ENCODE data around the gene CLEC4M.
"Not testable (repeated sequence)": the region's sequence is repeated elsewhere in the genome, so short reads cannot be mapped to it uniquely, and the experiment has no call there.

The CLEC4M gene

GRCh38 chr19:7744871-7745650, 18.0 kb upstream of the CLEC4M start:
- no peaks in the 10 kb centered on the region for H3K27me3 ChIP-seq
- no peak for TF ChIP-seq CTCF (IDR thresholded peaks at IDR 0.05)
- H3K4me3 ChIP-seq (ENCODE audit: low read depth in 1 of 2, low read length in 1 of 2) = no peak overlapping the region
- no peaks in the 10 kb centered on the region for H3K4me1 ChIP-seq (ENCODE audit: control insufficient read depth in 1 of 2, insufficient read depth in 1 of 2, low read depth in 1 of 2, low read length in 1 of 2)
- H3K9me3 ChIP-seq = no peaks in the 10 kb centered on the region
- no peak overlapping the region for H3K27ac ChIP-seq
- no peaks in the 10 kb centered on the region for H3K36me3 ChIP-seq

GRCh38 chr19:7746306-7746705, 16.7 kb upstream of the CLEC4M start:
- H3K27ac ChIP-seq; H3K9me3 ChIP-seq; H3K4me1 ChIP-seq (ENCODE audit: control insufficient read depth in 1 of 2, insufficient read depth in 1 of 2, low read depth in 1 of 2, low read length in 1 of 2); H3K4me3 ChIP-seq (ENCODE audit: low read depth in 1 of 2, low read length in 1 of 2); H3K27me3 ChIP-seq; H3K36me3 ChIP-seq: not testable (repeated sequence)

- TF ChIP-seq CTCF (IDR thresholded peaks at IDR 0.05) = no peak
- no peaks in the 10 kb centered on the region for H3K4me1 ChIP-seq (ENCODE audit: control insufficient read depth in 1 of 2, insufficient read depth in 1 of 2, low read depth in 1 of 2, low read length in 1 of 2)
- no peaks in the 10 kb centered on the region for H3K9me3 ChIP-seq
- H3K4me3 ChIP-seq (ENCODE audit: low read depth in 1 of 2, low read length in 1 of 2) = no peak within 1 kb of the TSS
- no peaks in the 10 kb centered on the region for H3K27me3 ChIP-seq
- H3K36me3 ChIP-seq = no peaks in the 10 kb centered on the region
- no peak within 1 kb of the TSS for H3K27ac ChIP-seq
These were observed 15.8 kb upstream of the CLEC4M start, which contains the start of gene CD209 for GRCh38 chr19:7746903-7747884. CD209 (minus strand) TSS chr19:7747534; CDS start chr19:7747511, 23 bp downstream.

- Histone ChIP-seq H3K36me3 (no peaks in the 10 kb centered on the region), H3K9me3 (no peaks in the 10 kb centered on the region), H3K4me1 (ENCODE audit: control insufficient read depth in 1 of 2, insufficient read depth in 1 of 2, low read depth in 1 of 2, low read length in 1 of 2) (no peaks in the 10 kb centered on the region), H3K27ac (no peak overlapping the region), H3K4me3 (ENCODE audit: low read depth in 1 of 2, low read length in 1 of 2) (no peak overlapping the region), H3K27me3 (no peaks in the 10 kb centered on the region)
- no peak for TF ChIP-seq CTCF (IDR thresholded peaks at IDR 0.05)
These were observed 14.9 kb upstream of the CLEC4M start for GRCh38 chr19:7748171-7748570.

- H3K36me3 ChIP-seq = no peaks in the 10 kb centered on the region
- no peak overlapping the region for H3K27ac ChIP-seq
- H3K4me1 ChIP-seq (ENCODE audit: control insufficient read depth in 1 of 2, insufficient read depth in 1 of 2, low read depth in 1 of 2, low read length in 1 of 2) = no peaks in the 10 kb centered on the region
- H3K4me3 ChIP-seq (ENCODE audit: low read depth in 1 of 2, low read length in 1 of 2) = no peak overlapping the region
- H3K27me3 ChIP-seq = no peaks in the 10 kb centered on the region
- H3K9me3 ChIP-seq = no peaks in the 10 kb centered on the region
- no peak for TF ChIP-seq CTCF (IDR thresholded peaks at IDR 0.05)
These were observed 14.3 kb upstream of the CLEC4M start for GRCh38 chr19:7748756-7749155.

All from neutrophil (primary cell).